ENCODE results near the gene ESRRB.

The ESRRB gene

DNA sequence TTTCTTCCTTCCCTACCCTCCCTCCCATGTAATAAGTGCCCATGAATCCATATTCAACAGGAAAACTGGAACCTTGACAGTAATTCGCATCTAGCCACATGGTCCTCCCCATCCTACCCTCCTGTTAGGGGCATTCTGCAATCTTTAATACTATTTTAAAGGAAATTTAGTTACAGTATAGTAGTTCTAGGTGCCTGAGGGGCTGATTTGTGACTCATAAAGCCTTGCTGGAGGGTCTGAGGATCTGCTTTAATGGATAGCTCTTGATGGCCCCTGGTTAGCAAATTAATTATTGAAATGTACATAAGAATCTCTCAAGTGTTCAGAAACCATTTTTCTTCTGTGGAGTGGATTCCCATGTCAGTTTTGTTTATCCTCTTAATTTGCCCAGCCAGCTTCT, 54.1 kb downstream of the ESRRB start:
- TF ChIP-seq FOXP2 (optimal IDR thresholded peaks at IDR 0.05; ENCODE audit: borderline replicate concordance, extremely low read depth, extremely low read length, insufficient read depth): no peak
- TF ChIP-seq, protein P1, sequence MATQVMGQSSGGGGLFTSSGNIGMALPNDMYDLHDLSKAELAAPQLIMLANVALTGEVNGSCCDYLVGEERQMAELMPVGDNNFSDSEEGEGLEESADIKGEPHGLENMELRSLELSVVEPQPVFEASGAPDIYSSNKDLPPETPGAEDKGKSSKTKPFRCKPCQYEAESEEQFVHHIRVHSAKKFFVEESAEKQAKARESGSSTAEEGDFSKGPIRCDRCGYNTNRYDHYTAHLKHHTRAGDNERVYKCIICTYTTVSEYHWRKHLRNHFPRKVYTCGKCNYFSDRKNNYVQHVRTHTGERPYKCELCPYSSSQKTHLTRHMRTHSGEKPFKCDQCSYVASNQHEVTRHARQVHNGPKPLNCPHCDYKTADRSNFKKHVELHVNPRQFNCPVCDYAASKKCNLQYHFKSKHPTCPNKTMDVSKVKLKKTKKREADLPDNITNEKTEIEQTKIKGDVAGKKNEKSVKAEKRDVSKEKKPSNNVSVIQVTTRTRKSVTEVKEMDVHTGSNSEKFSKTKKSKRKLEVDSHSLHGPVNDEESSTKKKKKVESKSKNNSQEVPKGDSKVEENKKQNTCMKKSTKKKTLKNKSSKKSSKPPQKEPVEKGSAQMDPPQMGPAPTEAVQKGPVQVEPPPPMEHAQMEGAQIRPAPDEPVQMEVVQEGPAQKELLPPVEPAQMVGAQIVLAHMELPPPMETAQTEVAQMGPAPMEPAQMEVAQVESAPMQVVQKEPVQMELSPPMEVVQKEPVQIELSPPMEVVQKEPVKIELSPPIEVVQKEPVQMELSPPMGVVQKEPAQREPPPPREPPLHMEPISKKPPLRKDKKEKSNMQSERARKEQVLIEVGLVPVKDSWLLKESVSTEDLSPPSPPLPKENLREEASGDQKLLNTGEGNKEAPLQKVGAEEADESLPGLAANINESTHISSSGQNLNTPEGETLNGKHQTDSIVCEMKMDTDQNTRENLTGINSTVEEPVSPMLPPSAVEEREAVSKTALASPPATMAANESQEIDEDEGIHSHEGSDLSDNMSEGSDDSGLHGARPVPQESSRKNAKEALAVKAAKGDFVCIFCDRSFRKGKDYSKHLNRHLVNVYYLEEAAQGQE (IDR thresholded peaks at IDR 0.05; ENCODE audit: insufficient read depth in 1 of 2, low read depth in 2 of 2, low read length in 2 of 2): no peak
- TF ChIP-seq SIN3A (IDR thresholded peaks at IDR 0.05; ENCODE audit: borderline replicate concordance, insufficient read depth, low read length): no peak
- TF ChIP-seq POLR2AphosphoS5 (IDR thresholded peaks at IDR 0.05; ENCODE audit: low read depth, low read length): no peak
- TF ChIP-seq TAF1 (IDR thresholded peaks at IDR 0.05; ENCODE audit: borderline replicate concordance, insufficient read depth, low read length): no peak

GRCh38 chr14:76430475-76430980, 54.6 kb downstream of the ESRRB start:
- TF ChIP-seq FOXP2 (optimal IDR thresholded peaks at IDR 0.05; ENCODE audit: borderline replicate concordance, extremely low read depth, extremely low read length, insufficient read depth): no peak
- no peak for TF ChIP-seq SIN3A (IDR thresholded peaks at IDR 0.05; ENCODE audit: borderline replicate concordance, insufficient read depth, low read length)
- TF ChIP-seq, protein P1 (IDR thresholded peaks at IDR 0.05; ENCODE audit: insufficient read depth in 1 of 2, low read depth in 2 of 2, low read length in 2 of 2): no peak
- no peak for TF ChIP-seq POLR2AphosphoS5 (IDR thresholded peaks at IDR 0.05; ENCODE audit: low read depth, low read length)
- TF ChIP-seq TAF1 (IDR thresholded peaks at IDR 0.05; ENCODE audit: borderline replicate concordance, insufficient read depth, low read length): no peak

DNA sequence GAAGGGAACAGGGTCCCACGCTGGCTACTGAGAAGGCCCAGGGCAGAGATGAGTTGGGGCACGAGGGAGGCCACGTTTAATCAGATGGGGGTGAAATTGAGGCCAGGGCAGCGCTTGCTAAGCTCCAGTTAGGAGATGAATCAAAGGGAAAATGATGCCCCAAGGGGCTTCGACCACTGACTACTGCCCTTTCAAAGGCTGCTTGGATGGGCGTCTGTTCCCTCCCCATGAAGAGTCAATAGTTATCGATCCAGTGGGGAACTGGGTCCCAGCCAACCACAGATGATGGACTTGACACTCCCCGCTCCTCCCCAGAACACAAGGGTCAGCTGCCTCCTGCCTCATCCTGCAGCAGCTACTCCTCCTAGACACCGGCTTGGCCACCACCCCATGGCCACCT, 55.6 kb downstream of the ESRRB start:
- TF ChIP-seq, protein P1 (IDR thresholded peaks at IDR 0.05; ENCODE audit: insufficient read depth in 1 of 2, low read depth in 2 of 2, low read length in 2 of 2): no peak
- TF ChIP-seq SIN3A (IDR thresholded peaks at IDR 0.05; ENCODE audit: borderline replicate concordance, insufficient read depth, low read length) (no peak), FOXP2 (optimal IDR thresholded peaks at IDR 0.05; ENCODE audit: borderline replicate concordance, extremely low read depth, extremely low read length, insufficient read depth) (no peak), TAF1 (IDR thresholded peaks at IDR 0.05; ENCODE audit: borderline replicate concordance, insufficient read depth, low read length) (no peak), POLR2AphosphoS5 (IDR thresholded peaks at IDR 0.05; ENCODE audit: low read depth, low read length) (no peak)

- no peak for TF ChIP-seq TAF1 (IDR thresholded peaks at IDR 0.05; ENCODE audit: borderline replicate concordance, insufficient read depth, low read length)
- TF ChIP-seq SIN3A (IDR thresholded peaks at IDR 0.05; ENCODE audit: borderline replicate concordance, insufficient read depth, low read length): no peak
- TF ChIP-seq FOXP2 (optimal IDR thresholded peaks at IDR 0.05; ENCODE audit: borderline replicate concordance, extremely low read depth, extremely low read length, insufficient read depth): no peak
- TF ChIP-seq, protein P1 (IDR thresholded peaks at IDR 0.05; ENCODE audit: insufficient read depth in 1 of 2, low read depth in 2 of 2, low read length in 2 of 2): no peak
- no peak for TF ChIP-seq POLR2AphosphoS5 (IDR thresholded peaks at IDR 0.05; ENCODE audit: low read depth, low read length)
Measured at GRCh38 chr14:76432827-76433752, 57.2 kb downstream of the ESRRB start.

Measured in PFSK-1 (cell line).